CD14-positive monocyte (primary cell): Measurements from ENCODE around the gene TMED1. TPM values are rescaled to one million over a fixed set of nuclear protein-coding genes. Genes with fewer than 3 reads are reported as not detected.

Experiments used
- DNase-seq, 3 donors: peaks; one replicate each; pipeline ENCODE4 v3.0.0-alpha.2; 2011 to 2022
- H2AFZ ChIP-seq: 2 replicates; pipeline ENCODE4 v1.6.0; 2012; ENCODE audit warnings: mild to moderate bottlenecking, low read depth, low read length, inconsistent platforms; ENCODE audit not compliant: insufficient read depth, poor library complexity, severe bottlenecking
- H3K27ac ChIP-seq, 2 donors: 1 replicate in 1 of 2; 2 replicates in 1 of 2; pipeline ENCODE4 v1.5.1; 2012 to 2013; ENCODE audit warnings: low read length in 2 of 2, control low read depth in 1 of 2, inconsistent platforms in 1 of 2, low read depth in 1 of 2, mild to moderate bottlenecking in 1 of 2
- H3K27me3 ChIP-seq, 2 donors: one replicate each; pipeline versions ENCODE4 v1.6.0 to v1.6.1; 2011 to 2013; ENCODE audit warnings: low read length in 2 of 2; ENCODE audit not compliant: control insufficient read depth in 2 of 2, insufficient read depth in 2 of 2
- H3K36me3 ChIP-seq, 2 donors: replicated peaks in 1 of 2; 1 replicate in 1 of 2; 2 replicates in 1 of 2; pipeline versions ENCODE4 v1.5.1 to v1.6.1; 2012 to 2013; ENCODE audit warnings: low read length in 2 of 2, control low read depth in 1 of 2, inconsistent platforms in 1 of 2, mild to moderate bottlenecking in 1 of 2; ENCODE audit not compliant: insufficient read depth in 2 of 2, control insufficient read depth in 1 of 2
- H3K4me1 ChIP-seq, 2 donors: 1 replicate in 1 of 2; 2 replicates in 1 of 2; pipeline versions ENCODE4 v1.5.1 to v1.6.1; 2012 to 2013; ENCODE audit warnings: low read length in 2 of 2, control low read depth in 1 of 2, inconsistent platforms in 1 of 2, mild to moderate bottlenecking in 1 of 2, moderate library complexity in 1 of 2; ENCODE audit not compliant: insufficient read depth in 2 of 2, control insufficient read depth in 1 of 2
- H3K4me2 ChIP-seq: replicated peaks from 2 replicates; pipeline ENCODE3; 2012; ENCODE audit warnings: low read length, moderate library complexity, mild to moderate bottlenecking; ENCODE audit not compliant: poor library complexity, severe bottlenecking; ENCODE audit errors: extremely low read depth
- H3K4me3 ChIP-seq, 3 experiments: fragments of 200-600 bp in 1 of 3; sonication (generic) in 1 of 3; replicated peaks in 1 of 3; 1 replicate in 2 of 3; 2 replicates in 1 of 3; pipeline ENCODE4 v1.5.1; 2011 to 2013; ENCODE audit warnings: low read length in 3 of 3, mild to moderate bottlenecking in 3 of 3, control low read depth in 2 of 3, low read depth in 2 of 3, inconsistent platforms in 1 of 3, moderate library complexity in 1 of 3
- H3K79me2 ChIP-seq: 2 replicates; pipeline ENCODE4 v1.6.0; 2012; ENCODE audit warnings: mild to moderate bottlenecking, control low read depth, inconsistent platforms, low read length, moderate library complexity; ENCODE audit not compliant: insufficient read depth
- H3K9ac ChIP-seq: 2 replicates; pipeline ENCODE4 v1.6.0; 2017; ENCODE audit warnings: low read length, mild to moderate bottlenecking; ENCODE audit not compliant: insufficient read depth, poor library complexity, severe bottlenecking
- H3K9me3 ChIP-seq, 2 donors: replicated peaks in 1 of 2; 1 replicate in 1 of 2; 2 replicates in 1 of 2; pipeline versions ENCODE4 v1.5.1 to v1.6.1; 2012 to 2013; ENCODE audit warnings: low read length in 2 of 2, control low read depth in 1 of 2; ENCODE audit not compliant: control insufficient read depth in 1 of 2, insufficient read depth in 1 of 2
- H4K20me1 ChIP-seq: 2 replicates; pipeline ENCODE4 v1.6.0; 2012; ENCODE audit warnings: mild to moderate bottlenecking, low read length, control low read depth, moderate library complexity; ENCODE audit not compliant: insufficient read depth
- H3K27ac Mint-ChIP-seq, 7 donors: one replicate each; pipeline ENCODE4 v1.8.0; 2020; ENCODE audit warnings: mild to moderate bottlenecking in 7 of 7, mixed read lengths in 7 of 7, moderate library complexity in 6 of 7, inconsistent platforms in 2 of 7
- H3K27me3 Mint-ChIP-seq, 3 donors: one replicate each; pipeline ENCODE4 v1.8.0; 2021 to 2022; ENCODE audit warnings: low read depth in 3 of 3, mild to moderate bottlenecking in 3 of 3, mixed read lengths in 3 of 3, moderate library complexity in 3 of 3, inconsistent platforms in 1 of 3
- H3K36me3 Mint-ChIP-seq, 2 donors: one replicate each; pipeline ENCODE4 v1.8.0; 2020; ENCODE audit warnings: mixed read lengths in 2 of 2, inconsistent platforms in 1 of 2, mild to moderate bottlenecking in 1 of 2
- H3K4me1 Mint-ChIP-seq: one replicate; pipeline ENCODE4 v1.8.0; 2020; ENCODE audit warnings: mild to moderate bottlenecking, mixed read lengths
- H3K4me3 Mint-ChIP-seq, 2 donors: one replicate each; pipeline ENCODE4 v1.8.0; 2020; ENCODE audit warnings: mild to moderate bottlenecking in 2 of 2, mixed read lengths in 2 of 2, moderate library complexity in 1 of 2
- H3K9me3 Mint-ChIP-seq, 7 donors: one replicate each; pipeline ENCODE4 v1.8.0; 2020 to 2022; ENCODE audit warnings: mixed read lengths in 7 of 7, mild to moderate bottlenecking in 6 of 7, moderate library complexity in 6 of 7, inconsistent platforms in 2 of 7
- CTCF ChIP-seq: fragments of 200-600 bp; IDR thresholded peaks from one replicate; pipeline ENCODE4 v1.8.0; 2022; ENCODE audit warnings: antibody characterized with exemption, mild to moderate bottlenecking
- WGBS: methylation state at CpG from one replicate; pipeline ENCODE4 v1.1.5; 2013; ENCODE audit warnings: missing lambda C conversion rate; ENCODE audit not compliant: insufficient coverage; 5-methylcytosine and 5-hydroxymethylcytosine counted together
- intact Hi-C, 2 donors: fragments of 100-400 bp; cut with micrococcal nuclease; formaldehyde crosslinking; loops; one replicate each; pipeline versions ENCODE4 v1.15.0 to v1.15.1; 2023
- polyA plus RNA-seq, 3 donors: library from polyadenylated mRNA; depleted of rRNA in 1 of 3; unstranded in 2 of 3; stranded (reverse) in 1 of 3; fragments of 300-500 nt in 2 of 3; fragments of >200 nt in 1 of 3; fragmentation: Illumina TruSeq in 2 of 3; gene quantifications; 1 replicate in 2 of 3; 2 replicates in 1 of 3; pipeline ENCODE4 v1.2.3, GENCODE V29; 2012 to 2021

Gene TMED1
- polyA plus RNA-seq, 3 donors: 23.2 to 56.7 (median 51.3) TPM

GRCh38 chr19:10854350-10855089, 18.5 kb upstream of the TMED1 start:
- H3K9me3 Mint-ChIP-seq: peaks cover 0 to 2% (median 0%) of the 10 kb centered on the region in 7 donors
- Histone ChIP-seq H4K20me1 (peaks cover 48% of the 10 kb centered on the region), H3K27me3 (no peaks in the 10 kb centered on the region), H3K27ac (peak overlapping the region; percentile 35 to 57), H3K36me3 (peaks cover 58 to 83% of the 10 kb centered on the region in 2 donors), H3K79me2 (peaks cover 72% of the 10 kb centered on the region), H3K4me1 (peaks cover 14 to 35% of the 10 kb centered on the region in 2 donors), H3K4me2 (no peak overlapping the region), H2AFZ (no peak overlapping the region), H3K9me3 (no peaks in the 10 kb centered on the region), H3K9ac (no peak overlapping the region), H3K4me3 (no peak overlapping the region)
- TF ChIP-seq CTCF: no peak
- peak overlapping the region; percentile 7 to 78 (median 25) for H3K27ac Mint-ChIP-seq
- peaks cover 50 to 90% of the 10 kb centered on the region in 2 donors for H3K36me3 Mint-ChIP-seq
- 94% methylated on average over 3 of the region's 7 CpGs for WGBS
- H3K4me1 Mint-ChIP-seq: peaks cover 33% of the 10 kb centered on the region
- no peak overlapping the region for H3K4me3 Mint-ChIP-seq
- intact Hi-C loops: no loop called here
- peaks cover 1 to 5% (median 3%) of the 10 kb centered on the region in 3 donors for H3K27me3 Mint-ChIP-seq
- no peak for DNase-seq

- WGBS: 62% methylated on average over 3 of the region's 7 CpGs
- Mint-ChIP-seq H3K4me3 (no peak overlapping the region), H3K4me1 (peaks cover 44% of the 10 kb centered on the region), H3K27ac (peak overlapping the region in 4 of 7 donors; percentile 26 to 78 (median 59)), H3K27me3 (peaks cover 0 to 2% (median 1%) of the 10 kb centered on the region in 3 donors), H3K36me3 (peaks cover 40 to 74% of the 10 kb centered on the region in 2 donors), H3K9me3 (peaks cover 0 to 2% (median 0%) of the 10 kb centered on the region in 7 donors)
- no peak for DNase-seq
- no peaks in the 10 kb centered on the region for H3K27me3 ChIP-seq
- H3K9me3 ChIP-seq: no peaks in the 10 kb centered on the region
- H4K20me1 ChIP-seq: peaks cover 41% of the 10 kb centered on the region
- H3K27ac ChIP-seq: peak overlapping the region; percentile 19 to 57
- H3K79me2 ChIP-seq: peaks cover 78% of the 10 kb centered on the region
- H3K4me2 ChIP-seq: no peak overlapping the region
- no peak overlapping the region for H2AFZ ChIP-seq
- H3K36me3 ChIP-seq: peaks cover 48 to 71% of the 10 kb centered on the region in 2 donors
- H3K4me3 ChIP-seq: no peak overlapping the region
- intact Hi-C loops: no loop called here
- no peak for TF ChIP-seq CTCF
- peaks cover 23 to 47% of the 10 kb centered on the region in 2 donors for H3K4me1 ChIP-seq
- H3K9ac ChIP-seq: no peak overlapping the region
These were observed 16.9 kb upstream of the TMED1 start for GRCh38 chr19:10852941-10853340.
